Measurements from ENCODE around the gene SEL1L3. TPM values are rescaled to one million over a fixed set of nuclear protein-coding genes. Genes with fewer than 3 reads are reported as not detected.

Gene SEL1L3
- polyA plus RNA-seq, 1 of the 3 experiments (the other 2 are of a cell fraction) = 2.2 TPM

- Histone ChIP-seq H3K27ac (ENCODE audit: low read depth in 2 of 2, low read length in 1 of 2) (no peak overlapping the region), H3K9me3 (no peaks in the 10 kb centered on the region), H3K27me3 (ENCODE audit: insufficient read depth) (no peaks in the 10 kb centered on the region), H3K36me3 (replicated peaks in 1 of 2; ENCODE audit: control insufficient read depth in 1 of 2, insufficient read depth in 2 of 2, low read length in 1 of 2) (no peaks in the 10 kb centered on the region), H3K9ac (no peak overlapping the region), H2AFZ (ENCODE audit: low read depth) (no peak overlapping the region), H3K4me1 (ENCODE audit: control insufficient read depth in 1 of 2, insufficient read depth in 2 of 2, low read depth in 1 of 2, low read length in 1 of 2) (no peaks in the 10 kb centered on the region), H3F3A (replicated peaks; ENCODE audit: insufficient read depth) (no peaks in the 10 kb centered on the region), H3K79me2 (ENCODE audit: insufficient read depth) (no peaks in the 10 kb centered on the region), H3K4me2 (no peak overlapping the region), H3K9me2 (no peaks in the 10 kb centered on the region), H4K20me1 (ENCODE audit: insufficient read depth) (no peaks in the 10 kb centered on the region), H3K4me3 (ENCODE audit: low read depth in 2 of 2, low read length in 1 of 2) (no peak overlapping the region)
- POLR2A ChIA-PET = no interaction called here
- CTCF ChIA-PET = no interaction called here
- WGBS (ENCODE audit: low lambda C conversion rate) = 43% methylated on average over 4 of the region's 4 CpGs
- no peak for DNase-seq
- TF ChIP-seq EP300 (IDR thresholded peaks at IDR 0.05; ENCODE audit: borderline replicate concordance in 1 of 2, low read depth in 1 of 2, low read length in 1 of 2) = no peak
- TF ChIP-seq PBX3 (IDR thresholded peaks at IDR 0.05) = no peak
- no peak for TF ChIP-seq RXRA (IDR thresholded peaks at IDR 0.05; ENCODE audit: borderline replicate concordance, low read depth)
- TF ChIP-seq REST (IDR thresholded peaks at IDR 0.05; ENCODE audit: low read depth, low read length) = no peak
- TF ChIP-seq RAD21 (IDR thresholded peaks at IDR 0.05; ENCODE audit: low read length) = no peak
Observed at GRCh38 chr4:25760048-25760447, 102.7 kb downstream of the SEL1L3 start.

- WGBS (ENCODE audit: low lambda C conversion rate) = 82% methylated on average over 8 of the region's 8 CpGs
- Histone ChIP-seq H3K4me1 (ENCODE audit: control insufficient read depth in 1 of 2, insufficient read depth in 2 of 2, low read depth in 1 of 2, low read length in 1 of 2) (no peaks in the 10 kb centered on the region), H4K20me1 (ENCODE audit: insufficient read depth) (no peaks in the 10 kb centered on the region), H3K4me2 (no peak overlapping the region), H3K27ac (ENCODE audit: low read depth in 2 of 2, low read length in 1 of 2) (no peak overlapping the region), H3K27me3 (ENCODE audit: insufficient read depth) (no peaks in the 10 kb centered on the region), H3F3A (replicated peaks; ENCODE audit: insufficient read depth) (no peaks in the 10 kb centered on the region), H3K9me2 (no peaks in the 10 kb centered on the region), H3K9ac (no peak overlapping the region), H3K9me3 (no peaks in the 10 kb centered on the region), H2AFZ (ENCODE audit: low read depth) (no peak overlapping the region), H3K4me3 (ENCODE audit: low read depth in 2 of 2, low read length in 1 of 2) (no peak overlapping the region), H3K36me3 (replicated peaks in 1 of 2; ENCODE audit: control insufficient read depth in 1 of 2, insufficient read depth in 2 of 2, low read length in 1 of 2) (no peaks in the 10 kb centered on the region), H3K79me2 (ENCODE audit: insufficient read depth) (no peaks in the 10 kb centered on the region)
- ChIA-PET CTCF (interaction anchor here (1.0 kb wide), 1 partner anchor 319 kb away, joined by 3 read pairs; no protein-coding TSS in a partner anchor), POLR2A (no interaction called here)
- TF ChIP-seq MXI1 (IDR thresholded peaks at IDR 0.05; ENCODE audit: low read depth, low read length) = no peak
- no peak for DNase-seq
Observed at GRCh38 chr4:25759101-25759500, 103.7 kb downstream of the SEL1L3 start.

- ChIA-PET POLR2A (no interaction called here), CTCF (interaction anchor here (2.4 kb wide), 1 partner anchor 11 kb away, joined by 17 read pairs; no protein-coding TSS in a partner anchor)
- Histone ChIP-seq H3K27ac (ENCODE audit: low read depth in 2 of 2, low read length in 1 of 2) (no peak overlapping the region), H3K4me2 (no peak overlapping the region), H3K9me2 (no peaks in the 10 kb centered on the region), H3K4me1 (ENCODE audit: control insufficient read depth in 1 of 2, insufficient read depth in 2 of 2, low read depth in 1 of 2, low read length in 1 of 2) (no peaks in the 10 kb centered on the region), H2AFZ (ENCODE audit: low read depth) (no peak overlapping the region), H3K79me2 (ENCODE audit: insufficient read depth) (no peaks in the 10 kb centered on the region), H3K36me3 (replicated peaks in 1 of 2; ENCODE audit: control insufficient read depth in 1 of 2, insufficient read depth in 2 of 2, low read length in 1 of 2) (no peaks in the 10 kb centered on the region), H3F3A (replicated peaks; ENCODE audit: insufficient read depth) (no peaks in the 10 kb centered on the region), H3K9me3 (no peaks in the 10 kb centered on the region), H3K27me3 (ENCODE audit: insufficient read depth) (no peaks in the 10 kb centered on the region), H3K4me3 (ENCODE audit: low read depth in 2 of 2, low read length in 1 of 2) (no peak overlapping the region), H4K20me1 (ENCODE audit: insufficient read depth) (no peaks in the 10 kb centered on the region), H3K9ac (no peak overlapping the region)
- DNase-seq = no peak
- 71% methylated on average over 8 of the region's 8 CpGs for WGBS (ENCODE audit: low lambda C conversion rate)
- TF ChIP-seq CHD2 (IDR thresholded peaks at IDR 0.05; ENCODE audit: low read length, partially characterized antibody) = no peak
- TF ChIP-seq TEAD4 (IDR thresholded peaks at IDR 0.05; ENCODE audit: borderline replicate concordance, insufficient read depth) = no peak
- no peak for TF ChIP-seq RXRA (IDR thresholded peaks at IDR 0.05; ENCODE audit: borderline replicate concordance, low read depth)
- TF ChIP-seq IRF3 (IDR thresholded peaks at IDR 0.05; ENCODE audit: low read depth, low read length) = no peak
- TF ChIP-seq RCOR1 (IDR thresholded peaks at IDR 0.05; ENCODE audit: low read length) = no peak
- TF ChIP-seq USF1 (IDR thresholded peaks at IDR 0.05; ENCODE audit: borderline replicate concordance, low read depth) = no peak
- TF ChIP-seq NRF1 (IDR thresholded peaks at IDR 0.05; ENCODE audit: low read depth, low read length) = no peak
- TF ChIP-seq MEF2A (IDR thresholded peaks at IDR 0.05; ENCODE audit: borderline replicate concordance, low read depth) = no peak
- TF ChIP-seq MXI1 (IDR thresholded peaks at IDR 0.05; ENCODE audit: low read depth, low read length) = no peak
- no peak for TF ChIP-seq FOXM1 (IDR thresholded peaks at IDR 0.05; ENCODE audit: low read depth)
- no peak for TF ChIP-seq NFIC (IDR thresholded peaks at IDR 0.05; ENCODE audit: borderline replicate concordance)
- no peak for TF ChIP-seq RFX5 (IDR thresholded peaks at IDR 0.05; ENCODE audit: low read length)
- TF ChIP-seq GABPA (IDR thresholded peaks at IDR 0.05; ENCODE audit: low read depth) = no peak
Observed at GRCh38 chr4:25757452-25757851, 105.3 kb downstream of the SEL1L3 start.
